ENCODE results near the gene C1orf35. TPM values are rescaled to one million over a fixed set of nuclear protein-coding genes. Genes with fewer than 3 reads are reported as not detected.

The C1orf35 gene
- total RNA-seq, 1 experiment from 2014 or later, result 24.9 TPM

GRCh38 chr1:228123505-228123904 is 20.4 kb upstream of the C1orf35 start:
- H3K27ac ChIP-seq (ENCODE audit: low read length), result no peak overlapping the region
- H3K4me3 ChIP-seq (ENCODE audit: low read depth in 2 of 2, low read length in 2 of 2), result no peak overlapping the region
- in situ Hi-C loops (cut with HindIII; ENCODE audit: low pct_unique_long_range_greater_than_20kb, low sequenced_read_pairs) (no loop called here), intact Hi-C loops (cut with micrococcal nuclease; ENCODE audit: unreplicated experiment) (no loop called here)
- H3K4me1 ChIP-seq (ENCODE audit: control insufficient read depth, insufficient read depth, low read length), result no peaks in the 10 kb centered on the region
- POLR2A ChIA-PET, result interaction anchor here (0.6 kb wide), 1 partner anchor 143 kb away, joined by 3 read pairs; no protein-coding TSS in a partner anchor
- no peaks in the 10 kb centered on the region; the same call in 1 of the 2 replicates for H3K27me3 ChIP-seq (ENCODE audit: control insufficient read depth, insufficient read depth, low read length)
- DNase-seq (ENCODE audit: low read depth, low spot score), result no peak
- no peak for TF ChIP-seq CTCF (IDR thresholded peaks at IDR 0.05)
- TF ChIP-seq SIN3A (IDR thresholded peaks at IDR 0.05; ENCODE audit: borderline replicate concordance, insufficient read depth, low read depth, low read length), result no peak
- no peak for TF ChIP-seq REST (IDR thresholded peaks at IDR 0.05; ENCODE audit: insufficient read depth in 1 of 2, low read depth in 2 of 2, low read length in 1 of 2)
- TF ChIP-seq POLR2AphosphoS5 (IDR thresholded peaks at IDR 0.05; ENCODE audit: low read depth, low read length), result no peak
- no peak for TF ChIP-seq TCF7L2 (IDR thresholded peaks at IDR 0.05; ENCODE audit: low read depth, low read length)
- ATAC-seq, result no peak
- CTCF ChIA-PET, result no interaction called here
- H3K9me3 ChIP-seq (ENCODE audit: control insufficient read depth, insufficient read depth, low read depth, low read length), result peaks cover 1% of the 10 kb centered on the region; the same call in 1 of the 2 replicates
- no peaks in the 10 kb centered on the region for H3K36me3 ChIP-seq (ENCODE audit: control insufficient read depth, insufficient read depth, low read length)
- no TSS peak for BruUV-seq (replicated peaks)

DNA sequence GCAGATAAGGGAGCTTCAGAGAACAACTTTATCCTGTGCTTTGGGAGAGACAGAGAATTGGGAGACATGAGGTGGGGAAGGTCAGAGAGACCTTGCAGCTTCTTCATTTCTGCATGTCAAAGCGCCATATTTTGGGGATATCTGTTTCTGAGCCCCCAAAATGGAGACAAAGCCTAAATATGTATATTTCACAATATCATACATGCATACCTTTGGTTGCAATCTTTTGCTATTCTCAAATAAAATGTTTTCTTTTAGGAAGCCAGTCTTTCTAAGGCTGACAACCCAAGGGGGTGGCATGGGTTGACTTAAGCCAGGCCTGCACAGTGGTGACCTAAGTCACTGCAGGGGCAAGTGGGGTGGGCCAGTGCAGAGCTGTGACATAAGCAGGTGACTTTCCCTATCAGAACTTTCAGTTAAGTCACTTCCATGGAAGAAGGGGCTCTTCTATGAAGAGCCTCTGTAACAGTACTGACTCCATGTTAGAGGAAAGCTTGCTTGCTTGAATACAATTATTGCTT is 19.9 kb upstream of the C1orf35 start:
- intact Hi-C loops (cut with micrococcal nuclease; ENCODE audit: unreplicated experiment), result no loop called here
- CTCF ChIA-PET, result no interaction called here
- BruUV-seq (replicated peaks), result no TSS peak

More for the DNA sequence above, 19.9 kb upstream of the C1orf35 start:
- no peak for TF ChIP-seq REST (IDR thresholded peaks at IDR 0.05; ENCODE audit: insufficient read depth in 1 of 2, low read depth in 2 of 2, low read length in 1 of 2)
- TF ChIP-seq POLR2AphosphoS5 (IDR thresholded peaks at IDR 0.05; ENCODE audit: low read depth, low read length), result no peak
- no peak for TF ChIP-seq CTCF (IDR thresholded peaks at IDR 0.05)
- no peak for TF ChIP-seq SIN3A (IDR thresholded peaks at IDR 0.05; ENCODE audit: borderline replicate concordance, insufficient read depth, low read depth, low read length)
- no peak for TF ChIP-seq TCF7L2 (IDR thresholded peaks at IDR 0.05; ENCODE audit: low read depth, low read length)
- ATAC-seq, result no peak
- no peaks in the 10 kb centered on the region; the same call in 1 of the 2 replicates for H3K36me3 ChIP-seq (ENCODE audit: control insufficient read depth, insufficient read depth, low read length)
- H3K9me3 ChIP-seq (ENCODE audit: control insufficient read depth, insufficient read depth, low read depth, low read length), result peaks cover 6% of the 10 kb centered on the region; the same call in 1 of the 2 replicates
- H3K4me1 ChIP-seq (ENCODE audit: control insufficient read depth, insufficient read depth, low read length), result no peaks in the 10 kb centered on the region
- no peak for DNase-seq (ENCODE audit: low read depth, low spot score)
- no peak overlapping the region for H3K4me3 ChIP-seq (ENCODE audit: low read depth in 2 of 2, low read length in 2 of 2)
- in situ Hi-C loops (cut with HindIII; ENCODE audit: low pct_unique_long_range_greater_than_20kb, low sequenced_read_pairs), result no loop called here
- no peaks in the 10 kb centered on the region; the same call in 1 of the 2 replicates for H3K27me3 ChIP-seq (ENCODE audit: control insufficient read depth, insufficient read depth, low read length)
- POLR2A ChIA-PET, result no interaction called here
- H3K27ac ChIP-seq (ENCODE audit: low read length), result no peak overlapping the region
